Smooth muscle cell of the brain vasculature (primary cell): ENCODE results near the gene LTBP1.

Source experiments
- DNase-seq: peaks from one replicate; pipeline ENCODE4 v3.0.0-alpha.2; 2012; ENCODE audit warnings: low read depth, low spot score

The LTBP1 gene

DNA sequence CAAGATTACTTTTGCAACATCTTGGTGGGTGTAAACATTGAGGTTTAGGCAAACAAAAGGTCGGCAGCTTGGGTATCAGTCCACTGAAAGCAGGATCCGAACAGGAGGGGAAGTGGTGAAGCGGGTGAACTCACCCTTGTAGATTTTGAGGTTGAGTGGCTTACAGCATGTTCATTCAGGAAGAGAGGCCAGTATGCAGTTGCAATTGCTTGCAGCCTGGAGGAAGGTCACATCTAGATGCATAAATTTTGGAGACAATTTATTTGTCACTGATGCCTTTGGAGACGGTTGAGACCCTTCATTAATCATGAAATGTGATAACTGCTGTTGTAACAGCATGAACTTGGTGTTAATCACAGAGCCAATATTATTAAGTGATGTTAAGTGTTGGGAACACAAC, 131.1 kb downstream of the LTBP1 start:
- no peak for DNase-seq

DNA sequence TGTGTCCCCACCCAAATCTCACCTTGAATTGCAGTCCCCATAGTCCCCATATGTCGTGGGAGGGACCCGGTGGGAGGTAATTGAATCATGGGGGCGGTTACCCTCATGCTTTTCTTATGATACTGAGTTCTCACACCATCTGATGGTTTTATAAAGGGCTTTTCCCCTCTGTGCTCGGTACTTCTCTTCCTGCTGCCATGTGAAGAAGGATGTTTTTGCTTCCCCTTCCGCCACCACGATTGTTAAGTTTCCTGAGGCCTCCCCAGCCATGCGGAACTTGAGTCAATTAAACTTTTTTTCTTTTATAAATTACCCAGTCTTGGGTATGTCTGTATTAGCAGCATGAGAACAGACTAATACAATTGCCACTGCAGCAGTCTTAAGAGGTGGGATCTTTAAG, 134.9 kb downstream of the LTBP1 start:
- DNase-seq: no peak

DNA sequence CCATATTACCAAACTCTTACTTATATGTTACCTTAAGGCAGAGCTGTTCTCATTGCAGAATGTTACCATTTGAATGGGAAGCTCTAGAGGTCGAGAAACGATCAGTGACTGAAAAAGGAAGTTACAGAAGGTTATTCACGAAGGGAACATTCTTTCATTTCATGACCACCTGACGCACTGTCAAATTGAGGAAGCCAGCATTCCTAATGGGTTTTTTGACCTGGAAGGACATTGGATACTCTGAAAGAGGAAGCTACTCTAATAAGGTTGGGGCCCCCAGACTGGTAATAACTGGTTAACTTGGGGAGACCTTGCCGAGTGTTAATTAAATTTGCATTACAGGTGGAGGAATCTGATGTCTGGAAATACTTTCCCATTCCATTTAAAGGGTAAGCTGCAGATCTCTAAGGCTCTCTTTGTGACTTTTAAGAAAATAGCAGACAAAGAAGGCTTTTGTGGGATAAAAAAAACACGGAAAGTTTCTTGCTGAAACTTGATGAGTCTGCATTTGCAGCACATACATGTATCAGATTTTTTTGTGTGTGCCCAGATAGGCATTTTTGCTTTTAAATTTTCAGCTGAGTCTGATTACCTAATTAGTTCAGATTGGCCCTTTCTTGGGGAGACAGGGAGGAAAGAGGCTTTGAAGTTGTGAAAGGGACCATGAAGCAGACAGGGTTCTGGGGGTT, 137.1 kb downstream of the LTBP1 start:
- DNase-seq: no peak

DNA sequence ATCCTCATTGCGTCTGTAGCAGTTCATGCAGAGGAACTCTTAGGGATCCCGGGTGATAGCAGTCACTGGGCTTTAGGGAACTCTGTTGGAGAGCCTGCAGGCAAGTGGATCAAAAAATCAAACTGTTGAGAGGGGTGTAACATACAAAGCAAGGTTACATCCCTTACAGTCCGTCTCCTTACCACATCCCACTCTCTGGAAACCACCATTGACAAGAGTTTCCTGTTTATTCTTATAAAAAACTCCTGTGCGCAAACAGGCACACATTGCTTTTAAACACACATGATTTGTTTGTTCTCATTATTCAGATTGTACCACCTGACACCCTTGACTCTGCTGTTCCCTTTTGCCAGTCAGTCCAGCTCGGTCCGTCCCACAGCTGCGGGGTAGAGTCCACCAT, 137.7 kb downstream of the LTBP1 start:
- DNase-seq: no peak

DNA sequence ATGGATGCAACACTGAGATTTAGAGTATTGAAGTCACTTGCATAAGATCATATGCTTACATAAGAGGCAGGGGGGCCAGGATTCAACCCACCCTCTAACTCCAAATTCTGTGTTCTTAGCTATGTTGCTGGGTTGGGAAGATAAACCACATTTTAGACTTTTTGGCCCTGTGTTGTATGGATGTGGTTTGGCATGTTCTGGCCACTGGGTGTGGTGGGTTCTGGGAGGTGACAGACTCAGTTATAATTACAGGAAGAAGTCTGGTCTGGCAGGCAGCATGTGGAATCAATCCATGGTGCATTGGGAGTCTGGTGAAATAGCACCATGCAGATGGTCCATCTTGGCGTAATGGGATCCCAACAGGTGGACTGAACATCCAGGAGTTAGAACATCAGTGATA, 138.9 kb downstream of the LTBP1 start:
- DNase-seq: no peak

DNA sequence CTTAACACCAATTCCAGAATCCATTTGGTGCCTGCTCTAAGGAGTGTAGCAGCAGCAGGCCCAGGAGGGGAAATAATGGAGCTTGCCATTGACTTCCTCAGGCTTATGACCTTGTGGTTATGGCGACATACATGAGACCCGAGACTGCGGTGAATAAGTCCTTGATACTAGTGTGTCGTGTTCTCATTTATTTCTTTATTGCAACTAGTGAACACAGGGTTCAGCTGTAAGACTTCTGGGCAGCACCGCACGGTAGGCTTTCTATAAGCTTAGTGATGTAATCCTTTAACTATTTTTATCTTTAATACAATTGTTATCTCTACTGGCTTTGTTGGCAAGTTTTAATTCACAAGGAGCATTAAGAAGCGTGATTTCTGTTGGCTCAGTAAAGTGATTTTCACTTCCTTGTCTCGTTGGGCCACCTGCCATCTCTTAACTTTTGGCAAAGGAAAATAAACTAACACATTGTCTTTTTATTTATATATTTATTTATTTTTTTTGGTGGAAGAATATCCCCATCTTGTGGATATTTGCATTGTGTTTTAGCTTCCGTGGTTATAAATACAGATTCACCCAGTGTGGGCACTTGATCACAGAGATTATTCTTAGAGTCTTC, 139.8 kb downstream of the LTBP1 start:
- DNase-seq: no peak

DNA sequence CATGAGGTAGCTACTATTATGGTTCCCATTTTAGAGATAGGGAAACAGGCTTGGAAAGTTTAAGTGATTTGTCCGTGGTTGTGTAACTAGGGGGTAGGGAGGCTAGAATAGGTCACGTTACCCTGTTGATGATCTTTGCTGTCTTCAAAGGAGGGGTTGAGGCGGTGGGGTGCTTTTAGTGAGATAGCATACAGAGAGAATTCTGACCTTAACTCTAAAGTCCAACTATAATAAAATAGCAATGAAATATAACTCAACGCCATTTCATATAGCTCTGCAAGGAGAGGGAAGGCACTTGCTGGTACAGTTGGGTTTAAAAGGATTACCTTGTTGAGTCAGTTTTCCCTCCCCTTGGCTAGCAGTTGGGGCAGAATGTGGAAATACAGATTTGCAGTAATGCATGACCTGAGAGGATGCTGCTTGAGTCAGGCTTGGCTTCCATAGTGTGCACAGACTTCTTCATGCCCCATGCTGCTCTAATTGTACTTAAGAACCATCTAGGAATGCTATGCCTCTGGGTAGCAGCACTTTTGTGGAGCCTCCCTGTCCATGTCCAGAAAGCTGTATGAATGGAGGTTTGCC, 143.9 kb downstream of the LTBP1 start:
- no peak for DNase-seq

DNA sequence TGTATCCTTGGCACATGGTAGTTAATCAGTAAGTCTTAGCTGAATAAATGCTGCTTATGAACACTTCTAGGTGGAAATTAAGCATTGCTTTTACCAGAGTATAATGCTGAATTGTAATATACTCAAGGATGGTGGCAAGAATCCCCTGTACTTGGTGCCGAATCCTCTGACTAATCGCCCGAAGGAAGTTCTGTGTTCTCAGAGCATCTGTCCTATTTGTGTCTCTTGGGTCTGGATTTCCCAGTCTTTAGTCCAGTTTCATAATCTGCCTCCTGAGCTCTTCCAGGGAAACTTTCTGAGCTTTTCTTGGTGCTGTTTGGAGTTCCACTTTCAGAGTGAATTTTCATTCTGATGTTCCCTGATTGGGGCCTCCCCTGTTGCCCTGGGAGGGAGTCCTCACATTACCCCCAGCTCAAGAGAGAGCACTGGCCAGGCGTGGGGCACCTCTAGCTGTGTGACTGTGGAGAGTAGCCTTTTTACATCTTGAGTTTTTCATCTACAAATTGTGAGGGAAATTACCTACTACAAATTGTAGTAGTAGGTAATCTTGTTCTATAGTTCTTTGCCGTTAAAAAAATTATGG, 144.9 kb downstream of the LTBP1 start:
- no peak for DNase-seq

DNA sequence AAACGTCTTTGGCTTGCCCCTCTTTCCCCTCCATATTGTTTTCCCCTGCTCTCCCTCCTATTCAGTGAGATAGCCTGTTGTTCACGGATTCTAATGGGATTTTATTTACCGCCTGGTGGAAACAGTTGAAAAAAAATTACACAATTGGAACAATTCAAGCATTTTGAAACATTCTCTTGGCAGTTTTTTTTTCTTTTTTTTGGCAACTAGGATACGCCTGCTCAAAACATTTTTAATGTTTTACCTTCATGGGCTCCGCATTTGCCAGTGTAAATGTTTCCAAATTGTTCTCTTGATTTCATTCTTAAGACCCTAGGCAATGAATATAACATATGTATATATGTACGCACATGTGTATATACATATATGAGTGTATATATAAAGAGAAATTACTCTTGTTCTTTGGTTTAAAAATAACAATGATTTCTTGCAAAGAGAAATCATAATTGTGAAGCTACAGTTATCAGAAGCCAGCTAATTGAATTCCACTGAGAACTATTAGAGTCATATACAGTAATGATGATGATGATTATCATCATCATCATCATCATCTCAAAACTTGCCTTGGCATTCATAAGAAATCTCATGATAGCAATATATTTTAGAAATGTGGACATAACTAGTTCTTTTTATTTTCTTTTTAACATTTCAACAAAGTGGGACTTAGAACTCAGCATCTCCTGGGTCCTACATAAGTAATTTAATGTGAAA, 146.7 kb downstream of the LTBP1 start:
- no peak for DNase-seq

DNA sequence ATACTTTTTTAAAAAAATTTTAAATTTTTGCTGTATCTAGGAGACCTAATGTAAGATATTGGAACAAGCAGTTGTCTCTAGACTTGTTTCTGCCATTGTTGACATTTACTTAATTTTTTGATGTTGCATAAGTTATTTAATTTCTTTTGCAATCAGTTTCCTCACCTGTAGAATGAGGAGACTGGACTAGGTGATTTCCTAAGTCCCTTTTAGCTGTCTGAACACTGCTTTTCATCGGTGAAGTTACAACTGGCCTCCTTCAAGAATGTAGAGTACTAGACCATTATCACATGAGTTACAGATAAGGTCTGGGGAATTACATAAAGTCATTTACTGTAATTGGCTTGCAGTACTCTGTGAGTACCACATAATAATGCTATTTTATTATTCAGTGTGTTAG, 147.6 kb downstream of the LTBP1 start:
- DNase-seq: no peak

DNA sequence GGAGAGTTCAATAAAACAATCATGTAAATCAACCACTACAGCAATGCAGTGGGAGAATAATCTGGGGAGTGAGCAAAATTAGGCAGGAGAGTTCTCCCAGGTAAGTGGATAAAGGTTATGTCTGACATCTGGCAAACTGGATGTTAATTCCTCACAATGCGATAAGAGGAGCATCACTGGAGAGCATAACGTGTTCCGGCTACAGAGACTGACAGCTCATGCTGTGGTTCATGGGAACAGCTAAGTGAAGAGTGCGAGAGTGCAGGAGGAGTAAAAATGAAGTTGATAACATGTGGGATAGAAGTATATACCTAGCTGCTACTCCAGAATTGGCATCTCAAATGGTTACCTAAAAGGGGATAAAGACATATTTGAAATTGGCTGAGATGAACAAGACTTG, 153.2 kb downstream of the LTBP1 start:
- DNase-seq: no peak

DNA sequence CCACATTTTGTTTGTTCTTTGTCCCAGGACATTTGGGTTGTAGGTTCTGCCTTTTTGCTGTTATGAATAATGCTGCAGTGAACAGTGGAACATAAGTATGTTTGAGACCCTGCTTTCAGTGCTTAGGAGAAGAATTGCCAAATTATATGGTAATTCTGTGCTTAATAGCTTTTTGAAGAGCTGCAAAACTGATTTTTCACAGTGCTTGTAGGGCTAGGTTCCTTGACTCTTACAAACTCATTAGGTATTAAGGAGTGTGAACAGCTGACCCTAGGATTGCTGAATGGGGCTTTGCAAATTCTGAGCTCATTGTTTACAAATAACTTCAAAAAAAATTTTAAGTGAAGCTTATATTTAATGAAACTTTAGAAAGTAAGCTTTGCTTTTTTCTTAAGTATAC, 154.2 kb downstream of the LTBP1 start:
- no peak for DNase-seq

DNA sequence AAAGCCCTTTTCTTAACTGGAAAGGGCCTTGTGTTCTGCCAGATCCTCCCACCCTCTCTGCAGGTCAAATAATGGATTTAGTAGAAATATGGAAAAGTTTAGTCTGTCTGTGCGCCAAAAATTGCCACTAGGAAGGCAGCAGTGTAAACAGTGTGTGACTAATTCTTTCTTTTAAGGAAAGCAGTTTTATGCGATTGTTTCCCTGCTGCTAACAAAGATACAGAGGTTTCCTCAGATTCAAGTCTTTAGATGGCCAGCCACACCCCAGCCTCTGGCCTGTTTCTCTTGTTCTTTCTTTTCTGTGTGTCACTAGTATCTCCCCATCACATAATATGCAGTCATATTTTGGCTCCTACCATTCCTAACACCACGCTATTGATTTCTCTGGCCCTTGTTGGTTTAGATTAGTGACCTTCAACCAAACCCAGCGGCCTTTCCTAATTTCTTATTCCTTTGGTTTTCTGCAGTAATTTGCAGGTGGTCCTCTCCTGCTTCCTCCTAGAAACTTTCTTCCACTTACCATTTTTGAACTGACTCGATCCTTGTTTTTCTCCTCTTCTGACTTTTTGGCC, 157.4 kb downstream of the LTBP1 start:
- no peak for DNase-seq

DNA sequence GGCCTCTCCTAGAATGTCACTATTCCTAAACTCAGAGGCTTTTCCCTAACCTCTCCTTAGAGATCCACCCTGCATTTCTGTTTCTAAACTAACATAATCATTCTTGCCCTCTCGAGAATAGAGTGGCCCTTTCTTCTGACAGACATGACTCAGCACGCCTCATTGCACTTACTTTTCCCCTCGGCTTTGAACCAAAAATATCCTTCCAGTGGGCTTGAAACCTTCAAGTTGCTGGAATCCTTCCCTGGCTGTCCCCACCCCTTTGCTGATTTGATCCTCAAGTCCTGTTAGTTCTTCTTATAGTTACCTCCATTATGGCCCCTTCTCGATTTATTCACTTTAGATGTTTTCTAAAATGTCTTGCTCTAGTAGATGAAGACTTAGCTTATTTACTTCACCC, 158.0 kb downstream of the LTBP1 start:
- no peak for DNase-seq

DNA sequence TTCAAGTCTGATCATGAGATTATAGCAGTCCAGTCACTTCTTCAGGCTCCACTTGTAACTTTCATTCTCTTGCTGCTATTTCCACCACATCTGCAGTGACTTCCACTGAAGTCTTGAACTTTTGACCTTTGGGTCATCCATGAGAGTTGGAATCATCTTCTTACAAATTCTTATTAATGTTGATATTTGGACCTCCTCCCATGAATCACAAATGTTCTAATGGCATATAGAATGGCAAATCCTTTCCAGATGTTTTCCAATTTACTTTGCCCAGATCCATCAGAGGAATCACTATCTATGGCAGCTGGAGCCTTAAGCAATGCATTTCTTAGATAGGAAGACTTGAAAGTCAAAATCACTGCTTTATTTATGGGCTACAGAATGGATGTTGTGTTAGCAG, 159.4 kb downstream of the LTBP1 start:
- DNase-seq: no peak

DNA sequence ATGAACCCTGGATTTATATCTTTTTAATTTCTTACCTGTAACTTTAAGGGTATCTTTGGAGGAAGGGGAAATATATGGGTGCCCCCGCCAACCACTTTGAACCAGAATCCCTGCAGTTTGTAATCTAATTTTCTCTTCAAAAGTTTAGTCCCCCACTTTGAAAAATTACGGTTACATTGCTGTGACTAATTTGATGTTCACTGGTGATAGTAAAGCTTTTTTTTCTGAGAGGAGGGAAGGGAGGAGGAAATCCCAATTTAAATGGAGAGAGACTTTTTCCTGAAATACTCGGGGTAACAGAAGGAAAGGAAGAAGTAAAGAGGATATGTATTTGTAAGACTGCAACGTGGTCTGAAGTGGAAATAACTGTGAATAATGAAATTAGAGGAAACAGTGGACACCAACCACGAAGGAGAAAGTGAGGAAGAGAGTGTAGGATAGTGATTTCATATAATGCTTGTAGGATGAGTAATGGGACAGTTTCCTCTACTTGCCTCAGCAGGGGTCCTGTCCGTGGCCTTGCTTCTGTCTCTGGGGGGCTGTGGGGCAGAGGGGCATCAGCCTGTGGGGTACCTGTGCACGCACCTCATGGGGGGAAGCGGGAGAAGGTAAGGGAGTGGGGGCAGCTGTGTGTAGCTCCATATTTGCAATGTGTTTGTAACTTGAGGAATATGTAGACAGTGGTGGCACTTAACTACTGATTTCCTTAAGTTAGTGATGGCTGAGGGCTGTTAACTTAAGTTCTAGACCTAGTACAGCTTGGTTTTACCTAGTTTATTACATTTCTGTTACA, 161.1 kb downstream of the LTBP1 start:
- no peak for DNase-seq

DNA sequence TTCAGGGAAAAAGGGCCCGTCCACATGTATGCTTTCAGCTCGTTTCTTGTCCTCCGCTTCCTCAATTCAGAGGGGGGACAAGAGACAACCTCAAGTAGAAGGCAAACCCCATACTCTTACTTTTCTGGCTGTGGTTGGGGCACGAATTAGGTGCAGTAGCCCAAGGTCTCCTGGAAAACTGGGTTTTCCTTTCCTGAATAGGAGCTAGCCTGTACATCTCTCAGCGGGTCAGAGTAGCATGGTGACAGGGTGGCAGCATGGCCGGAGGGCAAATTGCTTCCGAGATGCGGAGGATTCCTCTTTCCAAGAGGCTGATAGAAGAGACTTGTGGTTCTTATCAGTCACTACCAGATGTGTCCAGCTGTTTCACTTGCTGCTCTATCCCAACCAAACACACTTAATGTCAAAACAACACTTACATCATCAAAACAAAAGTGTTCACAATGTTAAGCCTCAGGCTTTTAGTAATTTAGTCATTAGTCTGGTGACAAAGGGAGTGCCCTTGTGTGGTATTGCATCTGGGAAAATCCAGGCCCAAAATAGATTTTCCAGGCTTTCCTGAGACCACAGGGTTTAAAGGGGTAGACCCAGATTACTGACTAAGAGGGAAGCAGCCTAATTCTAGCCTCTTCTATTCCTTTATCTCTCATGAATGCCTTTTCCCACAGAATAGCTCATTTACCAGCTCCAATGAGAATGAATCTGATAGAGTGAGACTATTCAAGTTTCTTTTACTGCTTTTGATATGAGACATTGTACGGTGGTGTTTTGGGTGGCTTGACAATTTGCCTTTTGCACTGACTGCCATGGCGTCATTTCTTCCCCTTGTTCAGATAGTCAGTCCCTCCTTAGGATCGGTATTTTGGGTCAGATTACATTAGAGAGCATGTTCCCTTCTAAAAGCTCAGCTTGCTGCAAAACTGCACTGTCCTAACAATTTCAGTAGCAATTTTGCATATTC, 162.0 kb downstream of the LTBP1 start:
- DNase-seq: no peak

DNA sequence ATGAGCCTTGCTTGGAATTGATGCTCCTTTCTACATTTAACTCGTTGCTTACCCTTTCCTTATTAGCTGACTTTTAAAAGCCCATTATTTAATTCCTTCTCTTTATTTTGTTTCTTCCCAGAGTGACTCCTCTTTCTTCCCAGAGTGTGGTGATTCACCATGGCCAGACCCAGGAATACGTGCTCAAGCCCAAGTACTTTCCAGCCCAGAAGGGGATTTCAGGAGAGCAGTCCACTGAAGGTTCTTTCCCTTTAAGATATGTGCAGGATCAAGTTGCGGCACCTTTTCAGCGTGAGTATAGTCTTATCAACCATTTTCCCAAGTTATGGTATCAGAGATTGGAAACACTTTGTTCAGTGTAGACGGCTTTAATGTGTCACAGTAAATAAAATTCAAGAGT, 163.7 kb downstream of the LTBP1 start:
- no peak for DNase-seq

DNA sequence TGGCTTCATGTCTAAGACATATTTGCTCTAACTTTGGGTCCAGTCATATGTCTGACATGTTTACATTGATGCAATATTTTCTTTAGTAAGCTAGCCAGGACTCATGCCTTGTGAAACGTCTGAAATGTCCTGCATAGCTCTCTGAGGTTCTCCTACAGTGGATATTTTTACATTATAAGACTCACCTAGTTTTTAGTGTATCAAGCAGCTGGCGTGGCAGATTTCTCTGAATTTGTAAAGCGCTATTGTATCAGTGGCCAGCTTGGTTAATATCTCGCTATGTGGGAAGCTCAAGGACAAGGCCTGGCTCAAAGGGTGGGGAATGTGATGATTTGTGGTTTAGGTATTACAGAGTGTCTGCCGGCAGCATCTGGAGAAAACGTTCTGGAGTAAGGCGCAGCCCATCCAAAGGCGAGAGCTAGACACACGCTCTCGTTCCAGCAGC, 164.3 kb downstream of the LTBP1 start:
- no peak for DNase-seq

DNA sequence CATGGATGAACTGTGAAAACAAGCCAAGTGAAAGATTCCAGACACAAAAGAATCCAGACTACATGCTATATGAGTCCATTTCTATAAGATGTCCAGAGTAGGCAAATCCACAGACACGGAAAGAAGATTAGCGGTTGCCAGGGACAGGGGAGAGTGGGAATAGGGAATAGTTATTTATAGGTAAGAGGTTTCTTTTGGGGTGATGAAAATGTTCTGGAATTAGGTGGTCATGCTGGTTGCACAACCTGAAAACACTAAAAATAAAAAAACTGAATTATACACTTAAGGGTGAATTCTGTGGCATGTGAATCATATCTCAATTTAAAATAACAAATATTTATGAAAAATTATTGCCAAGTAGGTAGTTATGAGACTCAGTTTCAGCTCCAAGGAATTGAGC, 168.4 kb downstream of the LTBP1 start:
- DNase-seq: no peak
